Naive B cell (primary cell): ENCODE measurements around the gene PRKD2. TPM values are rescaled to one million over a fixed set of nuclear protein-coding genes. Genes with fewer than 3 reads are reported as not detected.

Source experiments
- ATAC-seq, 2 donors: fragments of 150-1000 bp; cut with Tn5 transposase; 2 replicates each; pipeline ENCODE4 v1.10.0; 2021; ENCODE audit warnings: low read depth in 2 of 2, mild to moderate bottlenecking in 2 of 2, moderate library complexity in 2 of 2
- DNase-seq: peaks from one replicate; pipeline ENCODE4 v3.0.0; 2022
- H3K27ac Mint-ChIP-seq, 6 donors: one replicate each; pipeline ENCODE4 v1.8.0; 2020 to 2022; ENCODE audit warnings: mild to moderate bottlenecking in 6 of 6, mixed read lengths in 6 of 6, moderate library complexity in 5 of 6, inconsistent platforms in 2 of 6
- H3K27me3 Mint-ChIP-seq, 3 donors: one replicate each; pipeline ENCODE4 v1.8.0; 2021 to 2022; ENCODE audit warnings: mixed read lengths in 3 of 3, mild to moderate bottlenecking in 1 of 3
- H3K36me3 Mint-ChIP-seq, 2 donors: one replicate each; pipeline ENCODE4 v1.8.0; 2020 to 2022; ENCODE audit warnings: mixed read lengths in 2 of 2, inconsistent platforms in 1 of 2, mild to moderate bottlenecking in 1 of 2
- H3K4me1 Mint-ChIP-seq, 3 donors: one replicate each; pipeline ENCODE4 v1.8.0; 2020 to 2022; ENCODE audit warnings: mixed read lengths in 3 of 3, inconsistent platforms in 1 of 3, mild to moderate bottlenecking in 1 of 3, moderate library complexity in 1 of 3
- H3K4me3 Mint-ChIP-seq, 8 donors: one replicate each; pipeline ENCODE4 v1.8.0; 2020 to 2022; ENCODE audit warnings: mild to moderate bottlenecking in 8 of 8, mixed read lengths in 8 of 8, moderate library complexity in 8 of 8, inconsistent platforms in 2 of 8
- H3K9me3 Mint-ChIP-seq, 7 donors: one replicate each; pipeline ENCODE4 v1.8.0; 2020 to 2022; ENCODE audit warnings: mixed read lengths in 7 of 7, mild to moderate bottlenecking in 5 of 7, inconsistent platforms in 2 of 7, moderate library complexity in 1 of 7
- polyA plus RNA-seq, 6 donors: library from polyadenylated mRNA; unstranded; fragments of 300-500 nt; fragmentation: Illumina TruSeq; gene quantifications; one replicate each; pipeline ENCODE4 v1.2.3, GENCODE V29; 2021; ENCODE audit warnings: low read depth in 6 of 6

Gene PRKD2
- polyA plus RNA-seq, 6 donors from 2014 or later = 66.7 to 156 (median 72.6) TPM

DNA sequence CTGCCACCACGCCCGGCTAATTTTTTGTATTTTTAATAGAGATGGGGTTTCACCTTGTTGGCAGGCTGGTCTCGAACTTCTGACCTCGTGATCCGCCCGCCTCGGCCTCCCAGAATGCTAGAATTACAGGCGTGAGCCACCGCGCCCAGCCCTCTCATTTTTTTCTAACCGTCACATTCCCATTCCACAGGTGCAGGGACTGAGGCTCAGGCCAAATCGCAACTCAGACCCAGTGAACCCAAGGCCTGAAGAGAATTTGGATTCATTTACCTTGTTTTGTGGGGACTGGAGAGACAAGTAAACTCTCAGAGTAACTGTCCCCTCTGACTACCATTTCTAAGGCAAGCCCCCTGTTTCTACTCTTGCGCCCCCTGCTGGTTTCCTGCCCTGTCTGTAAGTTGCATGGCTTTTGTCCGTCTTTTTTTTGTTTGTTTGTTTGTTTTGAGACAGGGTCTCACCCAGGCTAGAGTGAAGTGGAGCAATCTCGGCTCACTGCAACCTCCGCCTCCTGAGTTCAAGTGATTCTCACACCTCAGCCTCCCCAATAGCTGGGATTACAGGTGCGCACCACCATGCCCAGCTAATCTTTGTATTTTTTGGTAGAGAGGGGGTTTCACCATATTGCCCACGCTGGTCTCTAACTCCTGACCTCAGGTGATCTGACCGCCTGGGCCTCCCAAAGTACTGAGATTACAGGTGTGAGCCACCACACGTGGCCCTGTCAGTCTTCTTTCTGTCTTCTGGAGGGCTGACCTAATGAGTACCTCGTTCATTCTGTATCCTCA lies 31.6 kb upstream of the PRKD2 start:
- no peaks in the 10 kb centered on the region for H3K27me3 Mint-ChIP-seq
- DNase-seq = peak; percentile 51
- H3K9me3 Mint-ChIP-seq = no peaks in the 10 kb centered on the region
- H3K4me1 Mint-ChIP-seq = peaks cover 38 to 54% (median 49%) of the 10 kb centered on the region in 3 donors
- peak overlapping the region; percentile 2 to 97 (median 74) for H3K27ac Mint-ChIP-seq
- ATAC-seq = no peak
- H3K36me3 Mint-ChIP-seq = peaks cover 0 to 7% of the 10 kb centered on the region in 2 donors
- H3K4me3 Mint-ChIP-seq = peak overlapping the region; percentile 4 to 89 (median 75)

DNA sequence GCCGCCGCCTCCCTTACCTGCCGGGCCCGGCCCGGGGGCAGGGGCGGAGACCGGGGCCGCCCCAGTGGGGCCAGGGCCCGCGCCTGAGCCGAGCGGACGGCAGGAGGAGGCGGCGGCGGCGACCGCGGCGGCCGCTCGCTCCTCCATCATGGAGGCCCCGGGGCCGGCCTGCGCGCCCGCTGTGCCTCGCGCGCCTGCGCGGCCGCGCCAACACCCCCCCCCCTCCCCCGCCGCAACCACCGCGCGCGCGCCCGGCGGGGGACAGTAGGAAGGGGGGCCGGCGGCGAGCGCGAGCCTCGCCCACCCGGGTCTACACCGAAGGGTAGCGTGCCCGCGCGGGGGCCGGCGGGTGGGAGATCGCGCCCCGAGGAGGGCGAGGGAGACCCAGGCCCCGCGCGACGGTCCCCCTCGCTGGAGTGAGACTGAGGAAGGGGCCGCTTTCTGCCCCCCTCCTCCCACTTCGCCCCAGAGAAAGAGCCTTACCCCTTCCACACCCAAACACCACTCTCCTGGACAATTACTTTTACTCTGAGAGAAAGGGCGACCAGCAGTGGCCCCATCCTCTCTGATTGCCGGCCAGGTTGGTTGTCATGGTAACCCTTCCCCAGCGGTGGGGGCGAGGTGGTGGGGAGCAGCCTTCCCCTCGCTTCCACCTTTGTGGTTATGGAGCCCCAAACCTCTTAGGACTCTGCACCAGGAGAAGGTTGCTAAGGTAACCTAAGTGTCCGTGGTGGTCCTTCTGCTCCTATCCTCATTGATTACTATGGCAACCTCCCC lies 29.6 kb upstream of the PRKD2 start, which contains the start of gene STRN4:
STRN4 (minus strand) TSS at position 170 of the 777 bp plus-strand sequence; CDS start at position 150, 20 bp downstream.
- Mint-ChIP-seq H3K36me3 (no peaks in the 10 kb centered on the region), H3K27me3 (no peaks in the 10 kb centered on the region), H3K27ac (peak within 1 kb of the TSS; percentile 90 to 98 (median 95)), H3K4me3 (peak within 1 kb of the TSS; percentile 87 to 98 (median 91)), H3K9me3 (no peaks in the 10 kb centered on the region), H3K4me1 (peaks cover 51 to 63% (median 62%) of the 10 kb centered on the region in 3 donors)
- ATAC-seq (peak; percentile 60 to 71), DNase-seq (peak; percentile 42)

DNA sequence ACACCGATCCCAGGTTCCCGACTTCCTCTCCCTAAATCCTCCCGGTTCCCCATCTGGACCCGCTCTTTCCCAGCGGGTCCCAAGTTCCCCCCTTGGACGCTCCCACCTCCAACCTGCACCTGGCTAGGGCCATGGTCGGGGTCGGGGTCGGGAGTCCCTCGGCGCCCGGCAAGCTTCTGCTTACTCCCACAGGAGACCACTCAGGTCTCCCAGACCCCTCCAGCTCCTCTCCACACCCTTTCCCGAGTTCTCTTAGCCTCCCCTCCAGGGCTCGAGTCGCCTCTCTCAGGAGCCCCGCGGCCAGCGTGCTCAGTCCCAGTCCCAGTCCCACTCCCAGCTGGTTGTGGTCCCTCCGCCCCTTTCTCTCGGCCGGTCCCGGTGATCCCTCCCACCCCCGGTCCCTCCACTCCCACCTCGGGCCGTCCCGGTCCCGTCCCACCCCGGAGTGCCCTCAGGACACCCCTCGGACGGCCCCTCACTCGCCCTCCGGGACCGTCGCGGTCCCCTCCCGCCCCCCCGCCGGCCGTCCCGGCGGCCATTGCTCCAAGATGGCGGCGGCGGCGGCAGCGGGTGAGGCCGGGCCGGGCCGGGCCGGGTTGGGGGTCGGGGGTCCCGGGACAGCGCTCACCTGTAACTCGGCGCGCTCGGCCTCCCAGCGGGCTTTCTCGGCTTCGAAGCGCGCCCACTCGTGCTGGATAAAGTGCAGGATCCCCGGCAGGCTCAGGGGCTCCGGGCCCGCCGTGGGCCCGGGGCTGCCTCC lies 28.8 kb upstream of the PRKD2 start, which contains the start of gene FKRP:
FKRP (plus strand) TSS at position 537 of the 760 bp plus-strand sequence. CDS start 9,394 bp downstream, outside the sequence.
- ATAC-seq (peak; percentile 48 to 62), DNase-seq (peak; percentile 39)
- H3K4me1 Mint-ChIP-seq = peaks cover 52 to 65% (median 64%) of the 10 kb centered on the region in 3 donors
- peak within 1 kb of the TSS; percentile 94 to 98 (median 95) for H3K27ac Mint-ChIP-seq
- no peaks in the 10 kb centered on the region for H3K27me3 Mint-ChIP-seq
- no peaks in the 10 kb centered on the region for H3K36me3 Mint-ChIP-seq
- H3K9me3 Mint-ChIP-seq = no peaks in the 10 kb centered on the region
- peak within 1 kb of the TSS; percentile 87 to 98 (median 91) for H3K4me3 Mint-ChIP-seq

- no peak for ATAC-seq
- Mint-ChIP-seq H3K4me1 (peaks cover 54 to 66% (median 65%) of the 10 kb centered on the region in 3 donors), H3K27ac (peak overlapping the region; percentile 63 to 95 (median 93)), H3K27me3 (no peaks in the 10 kb centered on the region), H3K36me3 (no peaks in the 10 kb centered on the region), H3K4me3 (peak overlapping the region; percentile 87 to 98 (median 91)), H3K9me3 (no peaks in the 10 kb centered on the region)
- DNase-seq = no peak
Measured at GRCh38 chr19:46745030-46745429, 28.1 kb upstream of the PRKD2 start.

DNA sequence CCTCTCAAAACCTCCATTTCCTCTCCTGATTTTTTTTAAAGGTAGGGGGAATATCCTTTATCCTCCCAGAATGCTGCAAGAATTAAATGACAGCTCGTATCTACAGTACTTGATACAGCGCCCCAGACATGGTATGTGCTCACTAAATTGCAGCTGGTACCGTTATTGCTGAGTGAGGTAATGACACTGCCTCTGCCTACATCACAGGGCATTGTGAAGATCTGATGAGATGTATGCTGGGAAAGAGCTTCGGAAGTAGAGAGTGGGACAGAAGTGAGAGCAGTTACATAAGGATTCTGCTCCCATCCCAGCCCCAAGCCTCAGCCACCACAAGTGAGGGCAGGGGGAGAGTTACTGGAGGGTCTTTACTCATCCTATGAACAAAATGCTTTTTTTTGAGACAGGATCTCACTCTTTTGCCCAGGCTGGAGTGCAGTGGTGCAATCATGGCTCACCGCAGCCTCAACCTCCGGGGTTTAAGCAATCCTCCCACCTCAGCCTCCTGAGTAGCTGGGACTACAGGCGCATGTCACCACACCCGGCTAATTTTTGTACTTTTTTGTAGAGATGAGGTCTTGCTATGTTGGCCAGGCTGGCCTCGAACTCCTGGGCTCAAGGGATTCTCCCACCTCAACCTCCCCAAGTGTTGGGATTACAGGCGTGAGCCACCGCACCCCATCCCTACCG lies 27.2 kb upstream of the PRKD2 start:
- H3K27ac Mint-ChIP-seq = peak overlapping the region in 2 of 6 donors; percentile 16 to 86
- no peak for ATAC-seq

GRCh38 chr19:46742926-46743480 lies 26.1 kb upstream of the PRKD2 start:
- Mint-ChIP-seq H3K27ac (peak overlapping the region in 3 of 6 donors; percentile 24 to 75 (median 53)), H3K4me1 (peaks cover 58 to 64% (median 63%) of the 10 kb centered on the region in 3 donors), H3K36me3 (no peaks in the 10 kb centered on the region), H3K4me3 (peak overlapping the region in 4 of 8 donors; percentile 21 to 91 (median 51)), H3K9me3 (no peaks in the 10 kb centered on the region), H3K27me3 (no peaks in the 10 kb centered on the region)
- DNase-seq (no peak), ATAC-seq (no peak)

More for the DNA sequence above, 27.2 kb upstream of the PRKD2 start:
- peak overlapping the region; percentile 87 to 98 (median 91) for H3K4me3 Mint-ChIP-seq
- DNase-seq = no peak
- H3K27me3 Mint-ChIP-seq = no peaks in the 10 kb centered on the region
- no peaks in the 10 kb centered on the region for H3K9me3 Mint-ChIP-seq
- H3K4me1 Mint-ChIP-seq = peaks cover 60 to 73% (median 71%) of the 10 kb centered on the region in 3 donors
- H3K36me3 Mint-ChIP-seq = no peaks in the 10 kb centered on the region

DNA sequence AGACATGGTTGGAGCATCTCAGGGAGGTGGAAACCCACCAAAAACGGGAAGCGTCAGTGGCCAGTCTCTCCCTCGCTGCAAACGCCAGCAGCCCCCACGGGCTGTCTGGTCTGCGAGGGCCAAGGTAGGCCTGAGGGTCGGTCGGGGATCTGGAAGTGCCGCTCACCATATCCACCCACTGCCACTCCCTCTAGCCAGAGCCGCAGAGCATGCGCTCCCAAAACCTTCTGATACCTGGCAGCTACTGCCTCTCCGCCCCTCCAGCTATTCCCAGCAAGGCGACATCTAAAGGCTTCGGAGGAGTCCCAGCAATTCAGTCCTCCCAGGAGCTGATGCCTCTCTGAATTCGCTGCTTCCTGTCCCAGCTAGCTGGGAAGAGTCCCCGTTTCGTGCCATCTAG lies 24.5 kb upstream of the PRKD2 start:
- Mint-ChIP-seq H3K27ac (peak overlapping the region in 1 of 6 donors; percentile 59), H3K4me3 (no peak overlapping the region), H3K27me3 (no peaks in the 10 kb centered on the region), H3K4me1 (peaks cover 50 to 54% (median 51%) of the 10 kb centered on the region in 3 donors), H3K36me3 (peaks cover 0 to 12% of the 10 kb centered on the region in 2 donors), H3K9me3 (no peaks in the 10 kb centered on the region)
- ATAC-seq (no peak), DNase-seq (no peak)

DNA sequence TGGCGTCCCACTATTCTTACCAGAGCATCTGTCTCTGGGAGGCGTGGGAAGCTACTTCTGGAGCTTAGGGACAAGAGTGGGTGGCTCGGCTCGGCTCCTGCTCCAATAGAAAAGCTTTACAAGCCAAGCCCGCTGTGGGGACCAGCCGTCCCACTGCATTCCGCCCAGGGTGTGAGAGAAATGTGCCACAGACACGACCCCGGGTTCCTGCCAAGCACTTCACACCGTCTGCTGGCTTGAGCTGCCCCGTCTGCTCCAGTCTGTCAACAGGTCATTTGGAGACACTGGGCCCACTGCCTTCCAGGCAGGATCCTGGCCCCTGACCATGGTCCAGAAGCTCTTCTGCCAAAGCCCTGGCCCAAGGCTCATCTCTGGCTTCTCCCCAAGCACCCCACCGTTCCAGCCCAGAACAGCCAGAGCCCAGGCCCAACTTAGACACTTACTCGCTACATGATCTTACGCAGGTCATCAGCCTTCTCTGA lies 22.4 kb upstream of the PRKD2 start:
- Mint-ChIP-seq H3K36me3 (peaks cover under 1 to 12% of the 10 kb centered on the region in 2 donors), H3K9me3 (no peaks in the 10 kb centered on the region), H3K27ac (peak overlapping the region in 2 of 6 donors; percentile 51 to 59), H3K4me1 (peaks cover 37 to 43% (median 39%) of the 10 kb centered on the region in 3 donors), H3K4me3 (no peak overlapping the region), H3K27me3 (no peaks in the 10 kb centered on the region)
- no peak for ATAC-seq
- DNase-seq = no peak

- DNase-seq = no peak
- H3K36me3 Mint-ChIP-seq = peaks cover 5 to 12% of the 10 kb centered on the region in 2 donors
- ATAC-seq = no peak
- no peak overlapping the region for H3K27ac Mint-ChIP-seq
- peaks cover 23 to 32% (median 26%) of the 10 kb centered on the region in 3 donors for H3K4me1 Mint-ChIP-seq
- H3K4me3 Mint-ChIP-seq = no peak overlapping the region
- H3K9me3 Mint-ChIP-seq = no peaks in the 10 kb centered on the region
- H3K27me3 Mint-ChIP-seq = no peaks in the 10 kb centered on the region
Measured at GRCh38 chr19:46737761-46738171, 20.9 kb upstream of the PRKD2 start.

- H3K4me1 Mint-ChIP-seq = peaks cover 20 to 29% (median 23%) of the 10 kb centered on the region in 3 donors
- H3K27me3 Mint-ChIP-seq = no peaks in the 10 kb centered on the region
- H3K9me3 Mint-ChIP-seq = no peaks in the 10 kb centered on the region
- peaks cover 5 to 12% of the 10 kb centered on the region in 2 donors for H3K36me3 Mint-ChIP-seq
- H3K4me3 Mint-ChIP-seq = no peak overlapping the region
- ATAC-seq (no peak), DNase-seq (no peak)
- peak overlapping the region in 1 of 6 donors; percentile 9 for H3K27ac Mint-ChIP-seq
Measured at GRCh38 chr19:46737298-46737654, 20.4 kb upstream of the PRKD2 start.

- H3K36me3 Mint-ChIP-seq = peaks cover 5 to 15% of the 10 kb centered on the region in 2 donors
Measured at GRCh38 chr19:46736531-46737297, 19.8 kb upstream of the PRKD2 start.

More at GRCh38 chr19:46736531-46737297, 19.8 kb upstream of the PRKD2 start:
- peak overlapping the region in 1 of 6 donors; percentile 9 for H3K27ac Mint-ChIP-seq
- ATAC-seq = no peak
- no peaks in the 10 kb centered on the region for H3K27me3 Mint-ChIP-seq
- no peaks in the 10 kb centered on the region for H3K9me3 Mint-ChIP-seq
- no peak for DNase-seq
- H3K4me3 Mint-ChIP-seq = no peak overlapping the region
- peaks cover 17 to 29% (median 23%) of the 10 kb centered on the region in 3 donors for H3K4me1 Mint-ChIP-seq
